Embryonic facial prominence (tissue), 1 donor: ENCODE results near the gene REXO4.
A peak's percentile ranks its signal among the peaks of the same experiment; 100 is the strongest.

Experiments used
- DNase-seq: peaks from one replicate; pipeline ENCODE4 v3.0.0-alpha.2; 2016; ENCODE audit errors: extremely low spot score

Gene REXO4, protein sequence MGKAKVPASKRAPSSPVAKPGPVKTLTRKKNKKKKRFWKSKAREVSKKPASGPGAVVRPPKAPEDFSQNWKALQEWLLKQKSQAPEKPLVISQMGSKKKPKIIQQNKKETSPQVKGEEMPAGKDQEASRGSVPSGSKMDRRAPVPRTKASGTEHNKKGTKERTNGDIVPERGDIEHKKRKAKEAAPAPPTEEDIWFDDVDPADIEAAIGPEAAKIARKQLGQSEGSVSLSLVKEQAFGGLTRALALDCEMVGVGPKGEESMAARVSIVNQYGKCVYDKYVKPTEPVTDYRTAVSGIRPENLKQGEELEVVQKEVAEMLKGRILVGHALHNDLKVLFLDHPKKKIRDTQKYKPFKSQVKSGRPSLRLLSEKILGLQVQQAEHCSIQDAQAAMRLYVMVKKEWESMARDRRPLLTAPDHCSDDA

DNA sequence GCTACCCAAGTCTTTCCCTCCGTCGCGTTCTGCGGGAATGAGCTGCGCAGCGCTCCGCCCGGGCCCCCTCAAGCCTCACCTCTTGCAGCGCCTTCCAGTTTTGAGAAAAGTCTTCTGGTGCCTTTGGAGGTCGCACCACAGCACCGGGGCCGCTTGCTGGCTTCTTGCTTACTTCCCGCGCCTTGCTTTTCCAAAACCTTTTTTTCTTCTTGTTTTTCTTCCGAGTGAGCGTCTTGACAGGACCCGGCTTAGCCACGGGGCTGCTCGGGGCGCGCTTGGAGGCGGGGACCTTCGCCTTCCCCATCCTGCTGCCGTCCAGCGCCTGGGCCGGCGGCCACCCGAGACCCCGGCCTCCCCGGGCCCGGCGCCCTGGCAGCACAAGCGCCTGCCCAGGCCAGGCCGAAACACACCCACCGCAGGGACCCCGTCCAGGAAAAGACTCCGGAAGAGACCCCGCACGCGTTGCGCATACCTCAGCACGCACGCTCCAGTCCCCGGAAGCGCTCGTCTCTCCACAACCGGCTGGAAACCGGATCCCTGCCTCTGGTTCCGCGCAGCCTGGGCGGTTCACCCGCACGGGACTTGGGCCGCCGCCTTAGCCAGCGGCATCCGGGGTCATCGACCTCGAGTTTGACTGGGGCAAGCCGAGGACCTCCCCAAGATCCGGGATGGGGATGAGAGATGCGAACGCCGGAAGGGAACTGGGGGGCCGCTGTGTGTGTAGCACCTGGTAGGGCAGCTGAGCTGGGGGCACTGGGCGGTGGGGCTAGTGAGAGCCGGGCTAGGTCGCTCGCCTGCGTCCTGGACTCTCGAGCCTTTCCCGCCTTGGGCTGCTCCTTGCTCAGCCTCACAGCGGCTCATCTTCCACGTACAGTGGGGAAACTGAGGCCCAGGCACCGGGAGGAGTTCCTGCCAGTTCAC, at the start of gene REXO4:
TSS of gene REXO4 (minus strand) at position 470 of the 921 bp plus-strand sequence. CDS start at position 304, 166 bp downstream.
- DNase-seq, result peak; percentile 66

DNA sequence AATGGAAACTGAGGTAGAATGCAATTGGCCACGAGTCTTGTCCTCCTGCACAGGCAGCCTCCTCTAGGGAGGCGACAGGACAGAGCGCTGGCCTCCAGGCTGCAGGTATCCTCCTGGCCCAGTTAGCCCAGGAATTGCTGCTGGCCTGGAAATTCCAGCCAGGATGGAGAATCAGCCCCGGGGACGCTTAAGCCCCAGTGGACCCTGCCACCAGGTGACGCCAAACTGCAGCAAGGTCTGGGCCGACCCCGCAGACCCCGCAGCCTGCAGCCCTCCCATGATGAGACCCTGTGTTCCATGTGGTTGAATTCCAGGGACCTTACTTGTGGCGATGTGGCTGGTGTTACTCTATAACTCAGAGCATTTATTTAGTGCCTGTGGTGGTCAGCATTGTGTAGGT, 49.3 kb upstream of the REXO4 start:
- DNase-seq, result no peak

DNA sequence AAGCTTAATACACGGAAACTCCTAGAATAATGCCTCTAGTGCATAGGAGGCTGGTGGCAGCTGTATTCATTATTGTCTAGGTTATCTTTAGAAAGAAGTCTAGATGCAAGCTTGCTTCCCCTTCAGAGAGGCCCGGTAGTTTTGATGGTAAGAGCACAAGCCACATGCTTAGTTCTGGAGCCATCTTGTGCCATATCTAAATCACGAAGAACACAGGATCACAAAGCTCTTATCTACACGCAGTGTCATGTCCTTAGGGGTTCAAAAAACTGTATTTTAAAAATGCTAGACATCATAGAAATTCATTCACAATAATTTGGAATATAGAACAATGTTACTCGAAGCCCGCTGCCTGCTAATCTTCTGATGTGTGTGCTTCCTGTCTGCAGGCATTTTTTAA, 48.2 kb upstream of the REXO4 start:
- DNase-seq, result no peak

DNA sequence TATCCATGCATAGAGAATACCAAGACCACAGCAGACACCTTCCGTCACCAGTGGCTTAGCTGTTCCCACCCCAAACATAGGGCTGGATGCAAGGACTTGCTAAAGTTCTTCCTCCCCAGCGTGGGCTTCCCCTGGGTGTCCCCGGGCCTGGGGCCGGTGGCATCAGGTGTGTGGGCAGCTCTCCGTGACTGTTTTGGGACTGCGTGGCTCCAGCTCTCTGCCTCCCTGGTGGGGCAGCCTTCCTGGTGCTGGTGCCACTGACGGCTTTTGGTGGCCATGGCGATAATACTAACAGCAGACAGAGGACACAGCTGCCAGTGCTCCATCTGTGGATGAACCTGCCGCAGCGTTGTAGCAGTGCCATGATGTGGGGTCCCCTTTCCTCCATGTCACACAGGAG, 46.8 kb upstream of the REXO4 start:
- DNase-seq, result no peak

DNA sequence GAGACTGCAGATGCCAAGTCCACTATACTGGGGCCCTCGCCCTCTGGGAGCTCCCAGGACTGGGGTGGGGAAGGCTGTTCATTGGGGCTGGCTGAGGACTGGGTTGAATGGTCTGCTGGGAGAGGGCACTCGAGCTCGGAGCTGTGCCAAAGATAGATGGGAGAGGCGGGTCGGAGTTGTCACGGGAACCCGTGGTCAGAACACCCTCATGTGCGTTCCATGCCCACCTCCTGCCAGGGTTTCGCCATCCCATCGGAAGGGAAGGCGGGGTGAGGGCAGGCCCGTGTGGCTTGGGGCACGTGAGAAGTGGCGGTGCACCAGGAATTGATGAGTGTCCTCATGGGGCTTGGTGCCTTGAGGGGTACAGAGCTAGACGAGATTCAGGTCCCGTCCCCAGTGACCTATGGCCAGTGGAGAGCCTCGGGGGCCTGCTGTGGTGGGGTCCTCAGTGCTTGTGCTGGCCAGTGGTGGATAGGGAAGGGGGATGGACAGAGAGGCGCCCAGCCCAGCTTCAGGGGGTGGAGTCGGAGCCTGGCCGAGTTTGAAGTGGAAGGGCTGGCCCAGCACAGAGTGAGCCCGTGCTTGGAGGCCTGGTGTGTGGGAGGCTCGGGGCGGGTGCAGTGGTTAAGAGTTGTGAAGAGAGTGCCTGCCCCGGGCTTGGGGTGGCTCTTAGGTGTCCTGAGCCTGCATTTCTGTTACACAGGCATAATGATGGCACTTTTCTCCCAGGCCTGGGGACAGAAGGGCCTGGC, 46.2 kb upstream of the REXO4 start:
- DNase-seq, result no peak

DNA sequence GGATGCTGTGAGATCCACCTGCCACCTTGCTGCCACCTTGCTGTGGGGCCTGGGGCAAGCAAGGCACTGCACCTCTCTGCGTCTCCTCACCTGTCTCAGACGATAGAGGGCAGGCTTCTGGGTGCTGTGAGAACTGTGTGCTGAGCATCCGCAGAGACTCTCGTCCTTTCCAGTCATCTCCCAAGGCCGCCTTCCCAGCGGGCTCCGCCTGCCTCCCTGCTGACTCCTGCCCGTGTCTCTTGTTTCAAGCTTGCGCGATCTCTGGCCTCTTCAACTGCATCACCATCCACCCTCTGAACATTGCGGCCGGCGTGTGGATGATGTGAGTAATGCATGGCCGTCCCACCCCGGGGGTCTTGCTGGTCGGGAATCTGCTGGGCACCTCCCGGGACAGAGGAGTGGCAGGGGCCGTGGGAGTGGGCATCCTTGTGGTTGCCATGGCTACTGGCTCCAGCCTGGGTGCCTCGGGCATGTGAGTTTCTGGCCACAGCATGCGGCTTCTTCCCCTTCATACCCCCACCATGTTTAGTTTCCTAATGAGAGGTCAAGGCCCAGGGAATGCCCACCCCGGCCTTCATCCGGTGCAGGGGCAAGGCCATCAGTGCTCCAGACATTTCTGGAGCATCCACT, 45.5 kb upstream of the REXO4 start:
- no peak for DNase-seq

DNA sequence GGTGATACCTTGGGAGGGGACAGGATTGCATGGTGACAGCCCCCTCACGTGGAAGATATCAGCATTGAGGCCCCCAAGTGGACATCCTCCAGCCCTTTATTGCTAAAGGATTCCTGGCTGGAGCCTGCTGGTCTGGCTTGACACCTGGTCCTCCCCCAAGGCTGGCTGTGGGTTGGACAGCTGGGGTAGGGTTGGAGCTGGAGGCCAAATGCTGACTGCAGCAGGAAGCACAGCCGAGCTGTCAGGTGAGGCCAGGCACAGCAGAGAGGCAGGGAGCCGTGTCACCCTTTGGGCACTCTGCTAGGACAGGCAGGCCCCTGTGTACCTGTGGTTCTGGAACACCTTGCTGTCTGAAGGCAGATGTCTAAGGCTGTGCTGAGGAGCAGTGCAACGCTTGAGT, 44.2 kb upstream of the REXO4 start:
- no peak for DNase-seq

DNA sequence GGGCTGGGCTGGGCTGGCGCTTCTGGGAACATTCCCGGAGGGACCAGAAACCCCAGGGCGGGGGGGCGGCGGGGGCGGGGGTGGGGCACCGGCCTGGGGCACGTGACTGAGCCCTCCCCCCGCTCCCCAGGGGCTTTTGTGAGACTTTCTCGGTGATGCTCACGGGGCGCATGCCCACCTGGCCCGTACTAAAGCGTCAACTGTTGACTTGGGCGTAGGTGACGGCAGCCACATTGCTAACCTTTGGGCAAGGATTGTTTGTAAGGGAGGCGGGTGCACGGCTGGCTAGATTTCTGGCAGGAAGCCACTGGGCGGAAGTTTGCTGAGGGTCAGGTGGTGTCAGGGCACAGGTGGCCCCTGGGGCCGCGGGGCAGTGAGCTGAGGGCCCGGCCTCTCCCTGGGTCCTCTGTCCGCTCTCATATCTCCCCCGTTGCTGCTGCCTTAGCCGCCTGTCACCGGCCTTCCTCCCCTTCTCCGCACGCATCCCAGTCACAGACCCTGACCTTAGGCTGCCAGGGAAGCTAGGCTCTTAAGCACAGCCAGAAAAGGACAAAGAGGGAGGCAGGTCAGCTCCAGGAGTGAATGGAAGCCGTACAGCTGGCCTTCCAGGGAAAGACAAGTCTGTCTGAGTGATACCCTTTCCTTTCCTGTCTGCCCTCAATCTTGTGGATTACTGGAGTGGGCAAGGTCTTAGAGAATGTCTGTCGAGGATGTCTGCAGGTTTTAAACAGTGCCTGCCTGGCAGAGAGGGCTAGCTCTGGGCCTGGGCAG, 42.8 kb upstream of the REXO4 start:
- DNase-seq, result peak; percentile 6

DNA sequence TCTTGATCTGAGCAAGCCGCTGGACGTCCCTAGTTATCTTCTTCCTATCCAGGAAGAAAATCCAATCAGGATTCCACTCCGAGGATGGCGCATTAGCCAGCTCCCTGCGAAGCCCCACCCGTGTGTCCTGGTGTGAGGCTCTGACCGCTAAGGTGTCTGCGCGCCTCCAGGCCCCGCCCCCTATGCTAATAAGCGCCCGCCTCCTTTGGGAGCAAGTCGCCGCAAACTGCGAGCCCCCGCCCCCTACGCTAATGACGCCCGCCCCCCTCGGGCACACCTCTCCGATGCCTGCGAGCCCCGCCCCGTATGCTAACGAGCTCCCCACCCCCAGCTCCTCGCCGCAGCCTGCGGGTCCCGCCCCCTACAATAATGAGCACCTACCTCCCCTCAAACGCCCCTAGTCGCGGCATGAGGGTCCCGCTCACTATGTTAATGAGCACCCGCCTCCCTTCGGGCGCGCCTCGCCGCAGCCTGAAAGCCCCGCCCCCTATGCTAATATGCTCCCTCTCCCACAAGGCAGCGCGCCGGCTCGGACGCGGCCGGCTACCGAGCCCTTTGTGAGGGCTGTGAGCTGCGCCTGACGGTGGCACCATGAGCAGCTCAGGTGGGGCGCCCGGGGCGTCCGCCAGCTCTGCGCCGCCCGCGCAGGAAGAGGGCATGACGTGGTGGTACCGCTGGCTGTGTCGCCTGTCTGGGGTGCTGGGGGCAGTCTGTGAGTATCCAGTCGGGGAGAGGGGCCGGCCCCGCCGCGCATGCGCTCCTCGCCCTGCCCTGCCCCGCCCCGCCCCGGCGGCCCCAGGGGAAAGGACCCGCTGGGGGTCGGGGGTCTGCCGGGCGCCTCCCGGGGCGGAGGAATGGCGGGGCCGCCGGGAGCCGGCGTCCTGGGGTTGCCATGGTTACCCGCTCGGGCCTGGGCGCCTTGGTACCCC, 41.9 kb upstream of the REXO4 start, which contains the start of gene CACFD1:
TSS of gene CACFD1 (plus strand) at position 503 of the 929 bp plus-strand sequence. CDS start at position 592, 89 bp downstream.
- DNase-seq, result peak; percentile 84

DNA sequence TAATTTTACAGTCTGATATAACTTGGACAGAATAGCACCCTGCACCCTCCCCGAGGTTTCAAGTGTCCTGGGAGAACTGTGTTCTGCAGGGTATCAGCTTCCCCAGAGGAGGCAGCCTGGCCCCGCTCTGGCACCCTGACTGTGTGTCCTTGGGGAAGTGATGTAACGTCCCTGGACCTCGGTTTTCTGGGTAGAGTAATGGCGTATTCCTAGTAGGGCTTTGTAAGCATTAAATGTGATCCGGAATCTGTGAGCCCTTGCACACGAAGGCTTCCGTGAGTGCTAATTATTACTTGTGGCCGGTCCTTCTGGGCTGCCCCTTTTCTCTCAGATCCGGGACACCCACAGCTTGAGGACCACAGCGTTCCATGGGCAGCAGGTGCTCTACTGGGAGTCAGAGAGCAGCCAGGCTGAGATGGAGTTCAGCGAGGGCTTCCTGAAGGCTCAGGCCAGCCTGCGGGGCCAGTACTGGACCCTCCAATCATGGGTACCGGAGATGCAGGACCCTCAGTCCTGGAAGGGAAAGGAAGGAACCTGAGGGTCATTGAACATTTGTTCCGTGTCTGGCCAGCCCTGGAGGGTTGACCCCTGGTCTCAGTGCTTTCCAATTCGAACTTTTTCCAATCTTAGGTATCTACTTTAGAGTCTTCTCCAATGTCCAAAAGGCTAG, 41.0 kb upstream of the REXO4 start:
- DNase-seq, result no peak

DNA sequence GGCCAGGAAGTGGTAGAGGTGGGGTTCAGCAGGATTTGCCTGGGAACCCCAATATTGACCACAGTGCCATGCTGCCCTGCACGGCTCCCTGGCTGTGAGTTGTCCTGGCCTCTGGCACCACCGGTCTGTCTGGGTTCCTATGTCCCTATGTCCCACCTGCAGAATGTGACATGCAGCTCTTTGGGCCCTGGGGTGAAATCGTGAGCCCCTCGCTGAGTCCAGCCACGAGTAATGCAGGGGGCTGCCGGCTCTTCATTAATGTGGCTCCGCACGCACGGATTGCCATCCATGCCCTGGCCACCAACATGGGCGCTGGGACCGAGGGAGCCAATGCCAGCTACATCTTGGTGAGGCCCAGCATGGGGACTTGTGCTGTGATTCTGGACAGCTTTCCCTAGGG, 39.9 kb upstream of the REXO4 start:
- no peak for DNase-seq

DNA sequence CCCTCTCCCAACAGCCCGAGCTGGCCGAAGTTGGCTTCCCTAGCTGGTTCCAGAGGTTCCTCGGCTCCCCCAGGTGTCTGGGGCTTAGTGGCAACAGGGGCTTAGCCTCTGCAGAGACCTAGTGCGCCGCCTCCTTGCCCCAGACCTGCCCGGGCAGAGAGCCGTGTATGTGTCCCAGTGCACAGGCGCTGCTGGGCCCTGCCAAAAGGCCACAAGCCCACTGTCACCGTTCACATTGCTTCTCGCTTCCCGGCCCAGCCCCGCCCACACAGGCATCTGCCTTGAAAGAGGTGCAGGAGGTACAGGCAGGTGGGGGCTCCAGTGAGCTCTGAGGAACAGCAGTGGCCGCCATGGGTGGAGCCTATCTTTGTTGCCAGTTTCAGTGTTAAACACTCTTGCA, 39.4 kb upstream of the REXO4 start:
- no peak for DNase-seq

DNA sequence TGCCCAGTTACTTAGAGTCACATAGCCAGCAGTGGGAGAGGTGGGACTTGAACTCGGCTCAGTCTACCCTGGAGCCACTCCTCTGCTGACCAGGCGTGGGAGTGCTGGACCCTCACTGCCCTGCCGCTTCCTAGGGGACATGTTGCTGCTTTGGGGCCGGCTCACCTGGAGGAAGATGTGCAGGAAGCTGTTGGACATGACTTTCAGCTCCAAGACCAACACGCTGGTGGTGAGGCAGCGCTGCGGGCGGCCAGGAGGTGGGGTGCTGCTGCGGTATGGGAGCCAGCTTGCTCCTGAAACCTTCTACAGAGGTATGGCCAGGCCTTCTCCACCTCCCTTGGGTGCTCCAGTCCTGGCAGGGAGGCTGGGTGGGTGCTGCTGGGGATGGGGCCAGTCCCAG, 38.6 kb upstream of the REXO4 start:
- DNase-seq, result no peak

DNA sequence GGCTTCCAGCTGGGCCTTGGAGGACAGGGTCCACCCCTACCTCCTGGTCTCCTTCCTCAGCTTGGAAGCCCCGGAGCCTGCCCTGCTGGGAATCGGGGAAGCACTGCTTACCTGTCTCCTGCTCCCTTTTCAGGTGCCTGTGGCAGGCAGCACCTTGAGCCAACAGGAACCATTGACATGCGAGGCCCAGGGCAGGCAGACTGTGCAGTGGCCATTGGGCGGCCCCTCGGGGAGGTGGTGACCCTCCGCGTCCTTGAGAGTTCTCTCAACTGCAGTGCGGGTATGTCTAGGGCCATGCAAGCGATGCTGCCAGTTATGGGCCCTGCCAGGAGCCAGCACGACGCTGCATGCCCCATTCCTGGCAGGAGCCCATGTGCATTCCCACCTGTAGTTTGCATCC, 38.1 kb upstream of the REXO4 start:
- DNase-seq, result no peak

DNA sequence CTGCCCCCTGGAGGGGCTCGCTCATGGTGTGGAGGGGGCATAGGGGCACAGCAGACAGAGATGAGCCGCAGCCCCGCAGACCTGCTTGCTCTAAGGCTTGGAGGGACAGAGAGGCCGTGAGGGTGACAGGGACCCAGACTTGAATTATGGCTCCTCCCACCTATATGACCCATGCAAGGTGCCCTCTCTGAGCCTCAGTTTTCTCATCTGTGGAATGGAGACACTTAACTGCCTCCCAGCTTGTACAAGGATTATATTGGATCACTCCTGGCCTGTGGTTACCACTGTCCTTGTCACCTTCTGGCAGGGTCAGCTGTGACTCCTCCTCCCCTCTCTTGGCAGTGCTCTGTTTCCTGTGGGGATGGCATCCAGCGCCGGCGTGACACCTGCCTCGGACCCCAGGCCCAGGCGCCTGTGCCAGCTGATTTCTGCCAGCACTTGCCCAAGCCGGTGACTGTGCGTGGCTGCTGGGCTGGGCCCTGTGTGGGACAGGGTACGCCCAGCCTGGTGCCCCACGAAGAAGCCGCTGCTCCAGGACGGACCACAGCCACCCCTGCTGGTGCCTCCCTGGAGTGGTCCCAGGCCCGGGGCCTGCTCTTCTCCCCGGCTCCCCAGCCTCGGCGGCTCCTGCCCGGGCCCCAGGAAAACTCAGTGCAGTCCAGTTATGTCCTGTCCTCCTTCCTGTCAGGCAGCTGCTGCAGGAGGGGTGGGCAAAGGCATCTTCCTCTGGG, 37.3 kb upstream of the REXO4 start:
- no peak for DNase-seq

DNA sequence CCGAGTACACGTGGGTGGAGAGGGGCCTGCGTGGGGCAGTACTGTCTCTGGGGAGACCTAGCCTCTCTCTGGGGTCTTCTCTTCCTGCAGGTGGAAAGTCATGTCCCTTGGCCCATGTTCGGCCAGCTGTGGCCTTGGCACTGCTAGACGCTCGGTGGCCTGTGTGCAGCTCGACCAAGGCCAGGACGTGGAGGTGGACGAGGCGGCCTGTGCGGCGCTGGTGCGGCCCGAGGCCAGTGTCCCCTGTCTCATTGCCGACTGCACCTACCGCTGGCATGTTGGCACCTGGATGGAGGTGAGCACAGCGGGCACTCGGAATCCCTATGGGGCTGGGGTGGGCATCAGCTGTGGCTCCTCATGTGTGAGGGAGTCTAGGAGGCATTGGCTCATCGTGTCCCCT, 36.5 kb upstream of the REXO4 start:
- no peak for DNase-seq

DNA sequence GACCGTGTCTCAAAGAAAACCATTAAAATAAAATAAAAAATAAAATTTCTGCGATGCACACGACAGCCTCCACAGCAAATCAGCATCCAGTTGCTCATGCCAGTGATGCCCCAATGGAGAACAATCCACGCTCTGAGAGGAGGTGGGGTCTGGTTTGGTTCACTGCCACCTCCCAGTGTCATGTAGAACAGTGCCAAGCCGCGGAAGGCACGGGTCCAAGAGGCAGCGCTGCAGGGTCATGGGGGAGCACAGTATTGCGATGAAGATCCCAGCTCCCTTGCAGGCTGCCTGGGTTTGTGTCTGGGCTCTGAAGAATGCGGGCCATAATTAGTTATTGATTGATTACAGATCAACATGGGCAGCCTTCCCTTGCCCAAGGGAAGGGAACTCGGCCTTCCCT, 35.8 kb upstream of the REXO4 start:
- no peak for DNase-seq

DNA sequence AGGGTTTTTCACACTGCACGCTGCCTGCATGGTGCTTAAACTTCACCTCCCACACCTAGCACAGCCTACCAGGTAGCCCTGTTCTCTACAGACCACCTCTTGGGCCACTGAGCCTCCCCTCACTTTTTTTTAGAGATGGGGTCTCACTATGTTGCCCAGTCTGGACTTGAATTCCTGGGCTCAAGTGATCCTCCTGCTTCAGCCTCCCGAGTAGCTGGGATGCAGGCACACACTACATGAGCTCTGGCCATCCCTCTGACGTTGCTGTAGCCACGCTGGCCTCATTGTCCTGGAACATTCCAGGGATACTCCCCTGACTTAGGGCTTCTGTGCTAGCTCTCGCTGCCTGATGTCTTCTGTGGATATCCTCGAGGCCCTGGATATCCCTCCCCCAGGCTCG, 34.8 kb upstream of the REXO4 start:
- DNase-seq, result no peak
